AG04449 (cell line): ENCODE measurements around the gene EPS8.

Experiments
- CTCF ChIA-PET: fragments of 350-600 bp; formaldehyde crosslinking; extraction: SDS; loops from one replicate; lab custom pipeline; 2021; ENCODE audit warnings: antibody characterized with exemption; lab: Yijun Ruan, JAX
- POLR2A ChIA-PET: fragments of 400-600, 350-600 bp; formaldehyde crosslinking; extraction: SDS; loops from one replicate; lab custom pipeline; 2020; ENCODE audit warnings: antibody characterized with exemption, inconsistent platforms; lab: Yijun Ruan, JAX
- DNase-seq: peaks from one replicate; pipeline ENCODE4 v3.0.0-alpha.2; 2010; ENCODE audit warnings: low read depth, low spot score
- H3K4me3 ChIP-seq: 2 replicates; pipeline ENCODE4 v1.5.1; 2011; ENCODE audit warnings: low read depth, mild to moderate bottlenecking, control low read depth, low read length
- CTCF ChIP-seq: IDR thresholded peaks from one replicate; pipeline ENCODE4 v1.5.1; 2011; ENCODE audit warnings: mild to moderate bottlenecking, moderate library complexity, low read length, control low read depth, inconsistent platforms; ENCODE audit not compliant: insufficient read depth; ENCODE audit errors: missing control alignments

Gene EPS8

GRCh38 chr12:15688838-15689625 is 100.2 kb downstream of the EPS8 start:
- no peak for TF ChIP-seq CTCF
- no peak overlapping the region for H3K4me3 ChIP-seq
- ChIA-PET CTCF (interaction anchor here (0.6 kb wide), 2 partner anchors 15 to 82 kb away, joined by 3 to 4 read pairs; no protein-coding TSS in a partner anchor), POLR2A (no interaction called here)
- no peak for DNase-seq

DNA sequence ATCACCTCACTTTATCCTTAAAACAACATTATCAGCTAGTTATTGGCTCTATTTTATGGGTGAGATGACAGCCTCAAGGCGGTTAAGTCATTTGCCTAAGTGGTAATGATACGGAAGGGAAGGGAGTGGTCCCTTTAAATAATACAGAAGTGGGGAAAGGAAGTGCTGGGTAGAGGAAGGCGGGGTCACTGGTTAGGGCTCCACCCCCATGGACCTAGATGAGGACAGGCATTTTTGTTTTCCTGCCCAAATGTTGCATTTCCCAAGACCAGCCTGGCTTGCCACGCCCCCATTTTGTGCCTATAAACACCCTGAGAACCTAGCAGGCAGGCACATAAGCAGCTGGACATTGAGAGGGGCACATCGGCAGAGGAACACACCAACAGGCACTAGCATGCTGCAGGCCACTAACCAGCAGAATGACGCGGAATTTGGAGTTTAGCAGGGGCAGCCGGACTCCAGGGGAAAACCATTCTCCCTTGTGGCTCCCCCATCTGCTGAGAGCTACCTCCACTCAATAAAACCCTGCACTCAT is 100.9 kb downstream of the EPS8 start:
- ChIA-PET CTCF (no interaction called here), POLR2A (no interaction called here)
- no peak for TF ChIP-seq CTCF
- no peak overlapping the region for H3K4me3 ChIP-seq
- no peak for DNase-seq

- TF ChIP-seq CTCF, result no peak
- CTCF ChIA-PET, result no interaction called here
- no peak for DNase-seq
- POLR2A ChIA-PET, result no interaction called here
- no peak overlapping the region for H3K4me3 ChIP-seq
Measured at GRCh38 chr12:15687583-15687982, 101.6 kb downstream of the EPS8 start.

GRCh38 chr12:15684896-15685658 is 104.1 kb downstream of the EPS8 start:
- no peak overlapping the region for H3K4me3 ChIP-seq
- TF ChIP-seq CTCF, result no peak
- ChIA-PET POLR2A (interaction anchor here (1.6 kb wide), 1 partner anchor 104 kb away, joined by 3 read pairs; the partner anchor contains the start of gene EPS8), CTCF (interaction anchor here (0.5 to 1.6 kb wide), 3 partner anchors 18 to 152 kb away, joined by 3 to 5 read pairs (median 3); no protein-coding TSS in a partner anchor)
- no peak for DNase-seq

DNA sequence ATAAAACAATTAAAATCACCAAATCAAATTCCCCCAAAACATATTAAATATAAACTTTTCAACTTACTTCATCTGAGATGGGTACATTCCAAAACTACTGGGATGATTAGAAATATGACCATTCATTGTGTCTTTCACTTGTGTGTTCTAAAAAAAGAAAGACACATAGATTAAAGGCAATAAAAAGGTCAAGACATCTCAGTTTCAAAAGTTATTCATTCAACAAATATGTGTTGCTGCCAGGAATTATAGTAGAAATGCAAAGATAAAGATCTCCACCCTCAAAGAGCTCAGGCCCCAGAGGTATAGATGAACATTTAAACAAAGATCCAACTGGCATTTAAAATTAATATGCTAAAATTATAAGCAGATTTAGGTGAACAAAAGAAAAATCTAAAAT is 106.4 kb downstream of the EPS8 start:
- ChIA-PET CTCF (interaction anchor here (1.2 kb wide), 1 partner anchor 98 kb away, joined by 3 read pairs; no protein-coding TSS in a partner anchor), POLR2A (interaction anchor here (0.6 kb wide), 1 partner anchor 125 kb away, joined by 3 read pairs; no protein-coding TSS in a partner anchor)
- TF ChIP-seq CTCF, result no peak
- no peak overlapping the region for H3K4me3 ChIP-seq
- DNase-seq, result no peak
